Measurements from ENCODE around the gene PNPLA1.

PNPLA1 gene

DNA sequence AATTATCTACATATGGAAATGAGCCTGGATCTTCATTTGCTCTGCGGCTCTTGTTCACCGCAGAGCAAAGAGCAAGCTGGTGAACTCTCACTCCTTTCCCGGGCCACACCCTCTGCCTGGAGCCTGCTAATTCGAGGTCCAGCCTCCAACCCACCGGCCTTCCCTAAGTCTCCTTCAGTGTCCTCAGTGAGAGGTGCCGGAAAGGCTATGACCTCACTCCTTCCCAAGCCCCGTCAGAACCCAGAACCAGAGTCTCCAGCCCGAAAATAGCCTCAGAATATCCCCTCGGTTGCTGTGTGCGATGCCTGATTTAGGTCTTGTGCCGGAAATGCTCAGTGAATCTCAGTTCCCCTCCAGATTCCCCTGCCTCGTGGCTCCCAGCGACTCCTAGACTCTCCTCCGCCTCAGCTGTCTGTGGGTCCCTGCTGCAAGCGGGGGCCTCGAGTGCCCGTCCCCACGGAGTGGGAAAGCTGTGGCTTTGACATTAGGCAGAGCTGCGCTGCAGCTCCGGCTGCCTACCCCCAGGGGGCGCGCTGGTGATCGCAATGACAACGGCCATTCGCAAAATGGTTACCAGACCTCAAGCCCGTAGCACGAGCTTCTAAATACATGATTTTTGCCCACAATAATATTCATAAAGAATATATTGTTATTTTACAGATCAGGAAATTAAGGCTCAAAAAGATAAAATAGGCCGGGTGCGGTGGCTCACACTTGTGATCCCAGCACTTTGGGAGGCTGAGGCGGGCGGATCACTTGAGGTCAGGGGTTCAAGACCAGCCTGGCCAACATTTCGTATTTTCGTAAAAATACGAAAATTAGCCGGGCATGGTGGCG lies 71.0 kb downstream of the PNPLA1 start:
- POLR2A ChIA-PET = interaction anchor here (0.9 to 1.5 kb wide), 3 partner anchors 10 to 12 kb away, joined by 3 to 5 read pairs (median 3); no protein-coding TSS in a partner anchor
- CTCF ChIA-PET = interaction anchor here (0.6 to 1.8 kb wide), 15 partner anchors 10 to 162 kb away, joined by 3 to 19 read pairs (median 4); no protein-coding TSS in a partner anchor
- DNase-seq (ENCODE audit: extremely low spot score) = peak; percentile 86
- TF ChIP-seq ELF4 (IDR thresholded peaks at IDR 0.05) (no peak), NFRKB (IDR thresholded peaks at IDR 0.05) (0 out of 2 replicates have a peak, but pooled peaks have one; percentile 16), L3MBTL2 (conservative IDR thresholded peaks at IDR 0.05) (peak; percentile 96)

DNA sequence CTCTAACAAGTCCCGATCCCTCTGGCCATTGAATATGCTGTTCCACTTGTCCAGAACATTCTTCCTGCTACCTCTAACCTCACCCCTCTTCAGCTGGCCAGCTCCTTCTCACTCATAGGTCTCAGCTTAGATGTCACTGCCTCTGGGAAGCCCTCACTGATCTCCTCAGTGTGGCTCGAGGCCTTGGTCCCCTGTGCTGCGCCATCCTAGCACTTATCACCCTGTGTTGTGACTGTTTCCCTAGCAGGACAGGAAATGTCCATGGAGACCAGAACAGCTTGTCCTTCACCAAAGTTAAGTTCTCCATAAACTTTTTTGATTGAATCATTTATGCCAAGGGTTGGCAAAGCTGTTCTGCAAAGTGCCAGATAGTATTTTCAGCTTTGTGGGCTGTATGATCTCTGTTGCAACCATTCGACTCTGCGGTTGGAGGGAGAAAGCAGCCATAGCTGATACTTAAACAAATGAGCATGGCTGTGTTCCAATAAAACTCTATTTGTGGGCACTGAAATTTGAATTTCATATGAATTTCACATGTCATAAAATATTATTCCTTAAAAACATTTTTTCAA lies 73.3 kb downstream of the PNPLA1 start:
- no peak for DNase-seq (ENCODE audit: extremely low spot score)
- no peak for TF ChIP-seq ARNT (IDR thresholded peaks at IDR 0.05)
- TF ChIP-seq TARDBP (IDR thresholded peaks at IDR 0.05) = no peak
- no peak for TF ChIP-seq FOXM1 (IDR thresholded peaks at IDR 0.05; ENCODE audit: borderline replicate concordance)
- TF ChIP-seq SP1 (IDR thresholded peaks at IDR 0.05) = no peak
- TF ChIP-seq FOXA1 (IDR thresholded peaks at IDR 0.05) = no peak
- TF ChIP-seq CTBP1 (IDR thresholded peaks at IDR 0.05; ENCODE audit: borderline replicate concordance) = no peak
- TF ChIP-seq, protein P1, sequence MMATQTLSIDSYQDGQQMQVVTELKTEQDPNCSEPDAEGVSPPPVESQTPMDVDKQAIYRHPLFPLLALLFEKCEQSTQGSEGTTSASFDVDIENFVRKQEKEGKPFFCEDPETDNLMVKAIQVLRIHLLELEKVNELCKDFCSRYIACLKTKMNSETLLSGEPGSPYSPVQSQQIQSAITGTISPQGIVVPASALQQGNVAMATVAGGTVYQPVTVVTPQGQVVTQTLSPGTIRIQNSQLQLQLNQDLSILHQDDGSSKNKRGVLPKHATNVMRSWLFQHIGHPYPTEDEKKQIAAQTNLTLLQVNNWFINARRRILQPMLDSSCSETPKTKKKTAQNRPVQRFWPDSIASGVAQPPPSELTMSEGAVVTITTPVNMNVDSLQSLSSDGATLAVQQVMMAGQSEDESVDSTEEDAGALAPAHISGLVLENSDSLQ (IDR thresholded peaks at IDR 0.05) = no peak
- ChIA-PET CTCF (no interaction called here), POLR2A (no interaction called here)

DNA sequence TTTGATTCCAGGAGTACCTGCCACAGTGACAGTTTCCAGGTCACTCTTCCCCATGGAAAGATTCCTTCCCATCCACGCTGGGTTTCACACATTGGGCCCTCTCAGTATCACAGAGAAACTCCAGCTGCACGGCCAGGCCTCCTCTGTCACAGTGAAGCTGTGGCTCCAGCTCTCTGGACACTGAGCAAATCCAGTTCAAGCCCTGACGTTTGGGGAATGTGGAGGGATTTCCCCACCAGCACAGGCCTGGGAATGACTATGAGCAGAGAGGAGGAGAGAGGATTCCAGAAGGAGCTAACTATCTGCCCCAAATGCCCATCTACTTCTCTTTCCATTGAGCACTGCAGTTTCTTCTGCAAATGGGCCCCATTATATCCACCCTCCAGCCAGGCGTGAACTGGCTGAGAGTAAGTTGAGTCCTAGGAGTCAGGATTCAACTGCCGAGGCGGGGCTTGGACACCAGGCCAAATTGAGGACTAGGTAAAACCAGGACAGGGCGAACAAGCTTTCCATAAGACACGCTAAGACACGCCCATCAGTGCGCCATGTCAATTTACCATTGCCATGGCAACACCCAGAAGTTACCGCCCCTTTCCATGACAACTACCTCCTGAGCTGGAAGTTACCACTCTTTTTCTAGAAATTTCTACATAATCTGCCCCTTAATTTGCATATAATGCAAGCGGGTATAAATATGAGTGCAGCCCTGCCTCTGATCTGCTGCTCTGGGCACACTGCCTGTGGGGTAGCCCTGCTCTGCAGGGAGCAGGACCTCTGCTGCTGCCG lies 76.0 kb downstream of the PNPLA1 start:
- CTCF ChIA-PET = interaction anchor here (1.1 kb wide), 1 partner anchor 13 kb away, joined by 3 read pairs; no protein-coding TSS in a partner anchor
- TF ChIP-seq, protein P1 (IDR thresholded peaks at IDR 0.05) = peak; percentile 66; the same call in 1 of the 2 replicates
- TF ChIP-seq NFRKB (IDR thresholded peaks at IDR 0.05) (no peak), FOXA1 (IDR thresholded peaks at IDR 0.05) (no peak)
- no peak for DNase-seq (ENCODE audit: extremely low spot score)
- POLR2A ChIA-PET = no interaction called here

DNA sequence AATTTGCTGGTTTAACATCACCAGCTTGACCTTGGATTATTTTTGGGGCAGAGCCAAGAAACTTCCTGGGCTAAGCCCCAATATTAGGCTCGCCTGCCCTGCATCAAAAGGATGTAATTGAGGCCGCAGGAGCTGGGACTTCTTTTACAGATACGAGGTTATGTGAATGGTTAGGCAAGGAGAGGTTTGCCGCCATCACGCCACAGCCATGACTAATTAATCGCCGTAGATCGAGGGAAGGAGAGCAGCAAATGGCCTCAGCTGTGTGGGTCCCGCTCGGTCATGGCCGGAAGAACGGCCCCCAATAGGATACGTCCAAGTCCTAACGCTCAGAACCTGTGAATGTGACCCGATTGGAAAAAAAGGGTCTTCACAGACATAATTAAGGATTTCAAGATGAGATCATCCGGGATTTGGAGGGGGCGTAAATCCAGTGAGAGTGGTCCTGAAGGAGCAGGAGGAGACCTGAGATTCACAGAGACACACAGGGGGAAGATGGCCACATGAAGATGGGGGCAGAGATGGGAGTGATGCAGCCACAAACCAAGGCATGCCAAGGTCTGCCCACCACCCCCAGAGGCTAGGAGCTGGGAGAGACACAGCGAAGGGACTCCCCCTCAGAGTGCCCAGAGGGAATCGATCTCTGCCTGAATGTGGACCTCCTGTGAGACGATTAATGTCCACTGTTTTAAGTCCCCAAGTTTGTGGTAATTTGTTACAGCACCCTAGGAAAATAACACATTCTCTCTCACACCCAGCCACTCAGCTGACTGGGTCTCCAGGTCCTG lies 76.8 kb downstream of the PNPLA1 start:
- CTCF ChIA-PET = interaction anchor here (0.8 to 1.1 kb wide), 2 partner anchors 12 to 15 kb away, joined by 3 read pairs; no protein-coding TSS in a partner anchor
- no peak for TF ChIP-seq HDGF (IDR thresholded peaks at IDR 0.05; ENCODE audit: borderline replicate concordance)
- TF ChIP-seq TARDBP (IDR thresholded peaks at IDR 0.05) = no peak
- TF ChIP-seq ZNF384 (IDR thresholded peaks at IDR 0.05) = no peak
- TF ChIP-seq CTBP1 (IDR thresholded peaks at IDR 0.05; ENCODE audit: borderline replicate concordance) = no peak
- TF ChIP-seq L3MBTL2 (conservative IDR thresholded peaks at IDR 0.05) = no peak
- TF ChIP-seq LEF1 (IDR thresholded peaks at IDR 0.05; ENCODE audit: borderline replicate concordance) = no peak
- TF ChIP-seq FOXK2 (IDR thresholded peaks at IDR 0.05) = no peak
- TF ChIP-seq ARNT (IDR thresholded peaks at IDR 0.05) = no peak
- no peak for TF ChIP-seq SUZ12 (IDR thresholded peaks at IDR 0.05)
- no peak for TF ChIP-seq BHLHE40 (IDR thresholded peaks at IDR 0.05; ENCODE audit: borderline replicate concordance)
- no peak for TF ChIP-seq FOXM1 (IDR thresholded peaks at IDR 0.05; ENCODE audit: borderline replicate concordance)
- TF ChIP-seq NFRKB (IDR thresholded peaks at IDR 0.05) = no peak
- TF ChIP-seq FOXA1 (IDR thresholded peaks at IDR 0.05) = no peak
- TF ChIP-seq ELF4 (IDR thresholded peaks at IDR 0.05) = no peak
- TF ChIP-seq SP1 (IDR thresholded peaks at IDR 0.05) = no peak
- TF ChIP-seq, protein P1 (IDR thresholded peaks at IDR 0.05) = no peak
- POLR2A ChIA-PET = no interaction called here
- no peak for DNase-seq (ENCODE audit: extremely low spot score)

DNA sequence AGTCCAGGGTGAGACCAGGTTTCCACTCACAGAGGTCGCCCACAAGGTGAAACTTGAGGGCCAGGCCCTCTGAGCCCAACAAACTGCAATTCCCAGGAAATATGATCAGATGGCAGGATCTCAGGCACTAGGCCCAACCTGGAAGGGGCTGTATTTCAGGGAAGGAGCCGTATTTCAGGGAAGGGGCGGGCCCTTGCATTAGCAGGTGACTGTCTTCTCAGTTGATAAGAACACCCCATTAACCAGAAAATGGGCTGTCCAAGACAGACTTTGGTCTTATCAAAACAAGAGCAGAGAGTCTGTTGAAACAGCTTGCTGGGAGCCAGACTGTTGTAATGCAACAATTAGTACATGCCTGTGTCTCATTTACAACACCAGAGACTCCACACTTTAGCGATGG lies 77.8 kb downstream of the PNPLA1 start:
- ChIA-PET CTCF (interaction anchor here (0.8 kb wide), 1 partner anchor 14 kb away, joined by 3 read pairs; no protein-coding TSS in a partner anchor), POLR2A (no interaction called here)
- no peak for DNase-seq (ENCODE audit: extremely low spot score)
- TF ChIP-seq ARNT (IDR thresholded peaks at IDR 0.05) (no peak), L3MBTL2 (conservative IDR thresholded peaks at IDR 0.05) (no peak), SUZ12 (IDR thresholded peaks at IDR 0.05) (no peak), ZNF384 (IDR thresholded peaks at IDR 0.05) (no peak), BHLHE40 (IDR thresholded peaks at IDR 0.05; ENCODE audit: borderline replicate concordance) (no peak), ELF4 (IDR thresholded peaks at IDR 0.05) (no peak), CTBP1 (IDR thresholded peaks at IDR 0.05; ENCODE audit: borderline replicate concordance) (no peak), FOXA1 (IDR thresholded peaks at IDR 0.05) (no peak), SP1 (IDR thresholded peaks at IDR 0.05) (no peak), HDGF (IDR thresholded peaks at IDR 0.05; ENCODE audit: borderline replicate concordance) (no peak), FOXM1 (IDR thresholded peaks at IDR 0.05; ENCODE audit: borderline replicate concordance) (no peak), FOXK2 (IDR thresholded peaks at IDR 0.05) (no peak), LEF1 (IDR thresholded peaks at IDR 0.05; ENCODE audit: borderline replicate concordance) (no peak), NFRKB (IDR thresholded peaks at IDR 0.05) (no peak), TARDBP (IDR thresholded peaks at IDR 0.05) (no peak)
- TF ChIP-seq, protein P1 (IDR thresholded peaks at IDR 0.05) = no peak
